ENCODE measurements around the gene TSC22D4. TPM values are rescaled to one million over a fixed set of nuclear protein-coding genes. Genes with fewer than 3 reads are reported as not detected.

The TSC22D4 gene
- total RNA-seq, 2 experiments from 2014 or later, result 38.5 to 75.4 TPM

GRCh38 chr7:100477871-100478267 is 1.1 kb downstream of the TSC22D4 start:
- Histone ChIP-seq H3K4me1 (ENCODE audit: insufficient read depth, low read length, poor library complexity, severe bottlenecking) (peaks cover 43% of the 10 kb centered on the region), H3K4me2 (ENCODE audit: low read length) (peak overlapping the region; percentile 99), H4K20me1 (ENCODE audit: insufficient read depth, low read length) (peaks cover 6% of the 10 kb centered on the region; the same call in 1 of the 2 replicates), H3K79me2 (ENCODE audit: insufficient read depth, low read depth, low read length) (peaks cover 36% of the 10 kb centered on the region), H2AFZ (ENCODE audit: low read length) (no peak overlapping the region), H3K4me3 (ENCODE audit: low read depth, low read length, poor library complexity, severe bottlenecking) (peak overlapping the region; percentile 86), H3K9me3 (ENCODE audit: low read length) (no peaks in the 10 kb centered on the region), H3K27ac (ENCODE audit: low read depth, low read length, poor library complexity, severe bottlenecking) (peak overlapping the region; percentile 75), H3K9me2 (ENCODE audit: insufficient read depth, low read length) (no peaks in the 10 kb centered on the region), H3K36me3 (ENCODE audit: insufficient read depth, low read length) (peaks cover 43% of the 10 kb centered on the region)
- BruUV-seq (replicated peaks), result no TSS peak
- POLR2A ChIA-PET, result interaction anchor here (0.5 to 2.5 kb wide), 2 partner anchors 8 to 37 kb away, joined by 3 to 6 read pairs; no protein-coding TSS in a partner anchor
- DNase-seq (ENCODE audit: low spot score), result no peak
- TF ChIP-seq, protein P1, sequence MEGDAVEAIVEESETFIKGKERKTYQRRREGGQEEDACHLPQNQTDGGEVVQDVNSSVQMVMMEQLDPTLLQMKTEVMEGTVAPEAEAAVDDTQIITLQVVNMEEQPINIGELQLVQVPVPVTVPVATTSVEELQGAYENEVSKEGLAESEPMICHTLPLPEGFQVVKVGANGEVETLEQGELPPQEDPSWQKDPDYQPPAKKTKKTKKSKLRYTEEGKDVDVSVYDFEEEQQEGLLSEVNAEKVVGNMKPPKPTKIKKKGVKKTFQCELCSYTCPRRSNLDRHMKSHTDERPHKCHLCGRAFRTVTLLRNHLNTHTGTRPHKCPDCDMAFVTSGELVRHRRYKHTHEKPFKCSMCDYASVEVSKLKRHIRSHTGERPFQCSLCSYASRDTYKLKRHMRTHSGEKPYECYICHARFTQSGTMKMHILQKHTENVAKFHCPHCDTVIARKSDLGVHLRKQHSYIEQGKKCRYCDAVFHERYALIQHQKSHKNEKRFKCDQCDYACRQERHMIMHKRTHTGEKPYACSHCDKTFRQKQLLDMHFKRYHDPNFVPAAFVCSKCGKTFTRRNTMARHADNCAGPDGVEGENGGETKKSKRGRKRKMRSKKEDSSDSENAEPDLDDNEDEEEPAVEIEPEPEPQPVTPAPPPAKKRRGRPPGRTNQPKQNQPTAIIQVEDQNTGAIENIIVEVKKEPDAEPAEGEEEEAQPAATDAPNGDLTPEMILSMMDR (conservative IDR thresholded peaks at IDR 0.05; ENCODE audit: low read length), result no peak
- no peak for TF ChIP-seq EZH2phosphoT487 (IDR thresholded peaks at IDR 0.05; ENCODE audit: borderline replicate concordance, low read depth, low read length)
- intact Hi-C loops (cut with micrococcal nuclease; ENCODE audit: unreplicated experiment), result loop anchor here (1.0 to 10.0 kb wide), 5 partner anchors 27 to 214 kb away; partner anchors contain the start of genes AGFG2, GIGYF1 and GNB2
- CTCF ChIA-PET (ENCODE audit: unreplicated experiment), result interaction anchor here (0.6 kb wide), 1 partner anchor 41 kb away, joined by 3 read pairs; no protein-coding TSS in a partner anchor

- no peaks in the 10 kb centered on the region for H3K9me2 ChIP-seq (ENCODE audit: insufficient read depth, low read length)
- peaks cover 6% of the 10 kb centered on the region; the same call in 1 of the 2 replicates for H4K20me1 ChIP-seq (ENCODE audit: insufficient read depth, low read length)
- no peak overlapping the region for H2AFZ ChIP-seq (ENCODE audit: low read length)
- H3K4me1 ChIP-seq (ENCODE audit: insufficient read depth, low read length, poor library complexity, severe bottlenecking), result peaks cover 39% of the 10 kb centered on the region
- peaks cover 36% of the 10 kb centered on the region for H3K79me2 ChIP-seq (ENCODE audit: insufficient read depth, low read depth, low read length)
- peak overlapping the region; percentile 99 for H3K4me2 ChIP-seq (ENCODE audit: low read length)
- intact Hi-C loops (cut with micrococcal nuclease; ENCODE audit: unreplicated experiment), result loop anchor here (1.0 to 10.0 kb wide), 3 partner anchors 46 to 215 kb away; partner anchors contain the start of genes GIGYF1 and GNB2
- H3K27ac ChIP-seq (ENCODE audit: low read depth, low read length, poor library complexity, severe bottlenecking), result peak overlapping the region; percentile 75
- TF ChIP-seq, protein P1 (conservative IDR thresholded peaks at IDR 0.05; ENCODE audit: low read length), result peak; percentile 78
- TF ChIP-seq EZH2phosphoT487 (IDR thresholded peaks at IDR 0.05; ENCODE audit: borderline replicate concordance, low read depth, low read length), result no peak
- peak; percentile 61 for DNase-seq (ENCODE audit: low spot score)
- POLR2A ChIA-PET, result interaction anchor here (0.5 kb wide), 1 partner anchor 37 kb away, joined by 3 read pairs; no protein-coding TSS in a partner anchor
- CTCF ChIA-PET (ENCODE audit: unreplicated experiment), result interaction anchor here (0.5 to 0.6 kb wide), 2 partner anchors 40 to 262 kb away, joined by 3 to 11 read pairs; no protein-coding TSS in a partner anchor
- H3K4me3 ChIP-seq (ENCODE audit: low read depth, low read length, poor library complexity, severe bottlenecking), result peak overlapping the region; percentile 86
- no TSS peak for BruUV-seq (replicated peaks)
- peaks cover 47% of the 10 kb centered on the region for H3K36me3 ChIP-seq (ENCODE audit: insufficient read depth, low read length)
- no peaks in the 10 kb centered on the region for H3K9me3 ChIP-seq (ENCODE audit: low read length)
These were observed 1.8 kb downstream of the TSC22D4 start for GRCh38 chr7:100476903-100477870.

Data from OCI-LY7 (cell line).